B cell (primary cell): ENCODE data around the gene TBC1D14.

Experiments used
- CTCF ChIP-seq: fragments of 200-600 bp; IDR thresholded peaks from one replicate; pipeline ENCODE4 v1.8.0; 2022; ENCODE audit warnings: antibody characterized with exemption, mild to moderate bottlenecking
- EZH2 ChIP-seq: IDR thresholded peaks from 2 replicates; pipeline ENCODE4 v1.6.1; 2012; ENCODE audit warnings: borderline replicate concordance, low read depth, mild to moderate bottlenecking, moderate library complexity, low read length; ENCODE audit not compliant: insufficient read depth, poor library complexity, severe bottlenecking

GRCh38 chr4:6940744-6941137 lies 31.1 kb downstream of the TBC1D14 start:
- TF ChIP-seq CTCF (no peak), EZH2 (no peak)
